Frontal cortex (tissue), 4 donors: ENCODE results near the gene PAXX. TPM values are rescaled to one million over a fixed set of nuclear protein-coding genes. Genes with fewer than 3 reads are reported as not detected.
"Not testable (repeated sequence)": the region's sequence is repeated elsewhere in the genome, so short reads cannot be mapped to it uniquely, and the experiment has no call there.

Experiments used
- DNase-seq, 2 donors: peaks; one replicate each; pipeline ENCODE4 v3.0.0; 2012; ENCODE audit warnings: low spot score in 2 of 2
- FAIRE-seq: peaks from 2 replicates; lab custom pipeline; 2012; peaks lifted over from hg19 to GRCh38; lab: Jason Lieb, UNC
- total RNA-seq: library from RNA; depleted of rRNA; stranded (reverse); fragments of >200 nt; gene quantifications from one replicate; pipeline ENCODE4 v1.2.3, GENCODE V29; 2014
- donor health status: control.
- donor health status: control.
- donor health status: control.

The PAXX gene
- total RNA-seq, 1 donor from 2014 or later, result 13.5 TPM

DNA sequence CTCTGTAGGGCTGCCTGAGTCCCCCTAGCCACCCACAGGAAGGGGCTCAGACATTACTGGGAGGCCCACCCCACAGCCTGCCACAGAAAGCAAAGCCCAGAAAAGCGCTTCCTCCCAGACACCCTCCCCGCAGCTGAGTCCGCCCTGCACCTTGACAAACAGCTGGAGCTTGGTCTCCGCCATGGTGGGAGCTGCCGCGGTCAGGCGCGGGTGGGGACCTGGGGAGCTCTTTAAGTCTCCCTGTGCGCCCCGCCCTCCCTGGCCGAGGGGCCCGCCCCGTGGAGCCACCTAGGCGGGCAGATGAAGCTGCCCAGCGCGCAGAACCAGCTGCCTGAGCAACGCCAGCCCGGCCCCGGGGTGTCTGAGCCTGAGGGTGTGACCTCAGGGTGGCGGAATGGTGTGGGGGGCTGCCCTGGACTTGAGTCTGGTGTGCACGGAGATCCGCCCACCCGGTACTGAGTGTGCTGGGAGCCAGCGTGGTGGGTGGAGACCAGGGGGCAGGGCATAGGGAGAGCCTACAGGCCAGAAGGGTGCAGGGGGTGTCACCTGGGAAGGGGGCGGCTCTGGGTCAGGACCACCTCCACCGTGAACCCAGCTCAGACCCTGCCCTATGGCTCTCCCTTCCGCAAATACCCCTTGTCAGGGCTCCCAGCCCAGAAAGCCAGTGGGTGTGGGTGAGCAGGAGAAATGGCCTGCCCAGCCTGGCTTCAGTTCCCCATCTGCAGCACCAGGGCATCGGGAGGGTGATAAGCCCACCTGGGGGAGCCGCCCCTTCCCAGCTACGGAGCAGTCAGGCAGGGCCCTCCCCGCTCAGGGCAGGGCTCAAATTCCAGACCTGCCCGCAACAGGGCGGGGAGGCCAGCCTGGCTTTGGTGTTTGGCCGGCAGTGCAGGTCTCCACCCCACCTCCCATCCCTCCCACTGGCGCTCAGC is 4.4 kb downstream of the PAXX start, which contains the start of gene CLIC3:
TSS of gene CLIC3 (minus strand) at position 208 of the 932 bp plus-strand sequence. CDS start at position 183, 25 bp downstream.
- FAIRE-seq, result no peak
- DNase-seq, result no peak

DNA sequence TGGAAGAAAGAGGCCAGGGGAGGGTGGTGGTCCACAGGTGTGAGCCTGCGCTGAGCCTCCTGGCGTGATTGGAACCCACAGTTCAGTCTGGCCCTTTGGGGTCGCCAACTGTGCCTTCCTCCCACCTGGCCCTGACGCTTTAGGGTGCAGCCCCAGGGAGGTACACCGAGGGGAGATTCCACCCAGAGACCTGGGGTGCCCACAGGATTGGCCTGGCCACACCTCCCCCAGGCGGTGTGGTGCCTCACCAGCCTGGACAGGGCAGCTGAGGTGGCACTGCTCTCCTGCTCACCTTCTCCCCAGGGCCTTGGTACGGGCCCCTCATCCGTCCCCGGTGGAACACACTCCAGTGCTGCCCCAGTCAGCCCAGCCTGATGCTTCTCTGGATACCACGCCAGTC is 5.1 kb downstream of the PAXX start:
- FAIRE-seq (no peak), DNase-seq (no peak)

DNA sequence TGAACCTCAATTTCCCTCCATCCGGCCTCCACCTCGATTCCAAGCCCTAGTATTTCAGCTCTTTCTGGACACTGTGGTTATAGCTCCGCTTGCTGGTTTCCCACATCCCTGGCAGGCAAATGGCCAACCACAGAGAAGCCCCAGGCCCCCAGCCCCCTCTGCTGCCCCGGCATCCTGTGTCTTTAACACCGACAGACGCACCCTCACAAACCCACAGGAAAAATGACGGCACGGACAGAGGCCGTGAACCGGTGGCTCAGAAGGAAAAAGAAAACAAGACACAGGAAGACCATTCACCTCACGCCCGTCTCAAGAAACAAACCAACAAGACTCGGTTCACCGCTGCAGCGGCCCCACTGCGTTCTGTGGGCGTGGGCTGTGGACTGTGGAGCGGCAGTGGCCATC is 5.6 kb downstream of the PAXX start:
- no peak for DNase-seq
- no peak for FAIRE-seq

DNA sequence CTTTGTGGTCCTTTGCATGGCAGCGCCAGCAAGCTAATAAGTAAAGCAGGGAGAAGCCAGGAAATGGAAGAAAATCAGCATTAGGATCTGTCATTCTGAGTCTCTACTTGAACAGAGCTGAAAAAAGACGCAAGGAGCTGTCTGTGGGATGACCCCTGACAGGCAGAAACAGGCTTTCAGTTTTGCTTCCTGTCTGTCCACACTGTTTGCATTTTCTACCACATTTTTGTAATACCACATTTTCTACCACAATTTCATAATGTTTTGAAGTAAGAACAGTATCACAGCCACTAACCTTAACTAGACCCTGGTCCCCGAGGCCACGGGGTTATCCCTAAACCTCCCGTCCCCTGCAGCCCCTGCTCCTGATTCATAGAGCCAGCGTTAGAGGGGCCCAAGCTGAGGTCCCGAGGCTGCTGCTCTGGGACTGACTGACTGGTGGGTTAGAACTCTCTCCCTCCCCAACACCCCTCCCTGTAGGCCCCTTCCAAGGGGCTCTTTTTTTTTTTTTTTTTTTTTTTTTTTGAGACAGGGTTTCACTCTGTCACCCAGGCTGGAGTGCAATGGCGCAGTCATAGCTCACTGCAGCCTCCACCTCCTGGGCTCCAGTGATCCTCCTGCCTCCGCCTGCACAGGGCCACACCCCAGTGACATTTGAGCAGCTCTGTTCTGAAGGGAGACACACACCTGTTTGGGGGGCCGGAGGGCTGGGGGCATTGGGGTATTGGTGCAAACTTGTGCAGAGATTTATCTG is 8.1 kb downstream of the PAXX start:
- FAIRE-seq (no peak), DNase-seq (no peak)

DNA sequence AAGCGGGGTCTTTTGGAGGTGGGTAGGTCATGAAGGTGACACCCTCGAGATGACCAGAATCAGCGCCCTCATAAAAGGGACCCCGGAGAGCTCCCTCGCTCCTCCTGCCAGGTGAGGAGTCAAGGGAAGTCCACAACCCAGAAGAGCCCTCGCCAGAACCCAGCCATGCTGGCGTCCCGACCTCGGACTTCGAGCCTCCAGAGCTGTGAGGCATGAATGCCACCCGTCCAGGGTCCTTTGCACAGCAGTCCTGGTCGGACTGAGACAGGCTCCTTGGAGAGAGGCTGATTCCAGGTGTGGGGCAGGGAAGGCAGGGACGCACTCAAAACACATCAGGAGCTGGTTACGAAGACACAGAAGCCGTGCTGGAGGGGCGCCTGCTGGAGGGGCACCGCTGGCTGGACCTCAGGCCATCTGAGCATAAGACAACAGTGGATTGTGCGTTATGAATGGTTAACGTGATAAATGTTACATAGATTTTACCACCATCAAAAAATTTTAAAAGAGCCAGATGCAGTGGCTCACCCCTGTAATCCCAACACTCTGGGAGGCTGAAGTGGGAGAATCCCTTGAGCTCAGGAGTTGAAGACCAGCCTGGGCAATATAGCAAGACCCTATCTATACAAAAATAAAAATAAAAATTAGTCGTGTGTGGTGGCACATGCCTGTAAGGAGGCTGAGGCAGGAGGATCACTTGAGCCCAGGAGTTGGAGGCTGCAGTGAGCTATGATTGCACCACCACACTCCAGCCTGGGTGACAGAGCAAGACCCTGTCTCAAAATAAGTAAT is 9.8 kb downstream of the PAXX start:
- FAIRE-seq (no peak), DNase-seq (no peak)

DNA sequence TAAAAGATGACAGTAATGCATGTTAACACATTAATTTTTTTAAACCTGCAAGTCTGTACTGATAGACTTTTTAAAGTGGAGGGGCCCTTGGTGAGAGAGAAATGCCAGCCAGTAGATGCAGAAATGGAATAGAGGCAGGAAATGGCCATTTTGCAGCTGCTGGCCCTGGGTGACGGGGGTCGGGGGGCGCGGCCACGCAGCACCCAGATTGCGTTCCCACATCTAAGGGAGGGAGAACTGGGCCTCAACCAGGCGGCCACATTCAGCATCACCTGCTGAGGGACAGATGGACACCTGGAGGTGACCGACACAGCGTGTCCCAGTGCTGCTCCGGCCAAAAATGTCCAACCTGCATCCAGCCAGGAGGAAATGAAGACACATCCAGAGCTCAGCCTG is 10.4 kb downstream of the PAXX start:
- FAIRE-seq, result no peak
- DNase-seq, result no peak

DNA sequence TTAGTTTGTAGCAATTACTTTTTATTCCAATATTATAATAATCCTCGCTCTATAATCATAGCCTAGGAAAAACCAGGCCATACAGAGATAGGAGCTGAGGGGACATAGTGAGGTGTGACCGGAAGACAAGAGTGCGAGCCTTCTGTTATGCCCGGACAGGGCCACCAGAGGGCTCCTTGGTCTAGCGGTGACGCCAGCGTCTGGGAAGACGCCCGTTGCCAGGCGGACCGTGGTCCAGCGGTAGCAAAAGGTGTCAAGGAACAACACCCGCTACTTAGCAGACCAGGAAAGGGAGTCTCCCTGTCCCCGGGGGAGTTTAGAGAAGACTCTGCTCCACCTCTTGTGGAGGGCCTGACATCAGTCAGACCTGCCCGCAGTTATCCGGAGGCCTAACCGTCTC is 12.1 kb downstream of the PAXX start:
- not testable (repeated sequence) for DNase-seq, FAIRE-seq

DNA sequence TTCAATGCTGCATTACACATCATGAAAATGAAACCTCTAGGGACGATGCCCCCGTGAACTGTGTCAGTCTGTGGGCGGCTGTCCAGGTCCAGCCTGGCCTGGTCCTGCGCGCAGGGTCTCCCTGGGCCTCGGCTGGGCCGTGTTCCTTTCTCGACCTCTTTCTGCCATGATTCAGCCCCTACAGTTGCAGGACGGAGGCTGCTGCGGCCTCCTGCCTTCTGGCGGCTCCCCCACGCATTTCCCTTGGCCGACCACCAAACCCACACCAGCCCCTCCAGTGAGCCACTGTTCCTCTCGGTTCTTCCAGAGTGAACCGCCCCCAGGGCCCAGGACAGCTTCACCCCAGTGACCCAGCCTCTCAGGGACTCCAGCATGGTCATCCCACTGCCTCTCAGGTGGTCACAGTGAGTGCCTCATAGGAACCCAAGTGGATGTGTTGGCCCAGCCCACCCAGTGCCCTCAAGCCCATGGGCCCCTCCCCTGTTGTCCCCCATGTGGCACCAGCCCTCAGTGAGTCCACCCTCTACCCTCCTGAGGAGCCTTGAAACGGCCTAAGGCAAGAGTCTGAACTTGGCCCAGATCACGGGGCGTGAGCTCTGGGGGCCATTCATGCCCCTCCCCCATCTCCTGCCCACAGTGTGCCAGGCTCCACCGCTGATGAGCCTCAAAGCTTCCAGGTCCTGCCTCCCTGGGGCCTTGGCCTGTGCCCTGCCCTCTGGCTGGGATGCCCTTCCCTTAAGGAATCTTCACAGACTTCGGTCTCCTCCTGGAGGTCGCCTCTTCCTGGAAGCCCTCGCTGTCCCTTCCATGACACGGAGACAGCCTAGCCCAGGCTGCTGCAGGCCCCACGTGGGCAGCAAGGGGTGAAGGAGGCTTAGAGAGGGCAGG is 14.1 kb downstream of the PAXX start:
- FAIRE-seq (no peak), DNase-seq (no peak)

DNA sequence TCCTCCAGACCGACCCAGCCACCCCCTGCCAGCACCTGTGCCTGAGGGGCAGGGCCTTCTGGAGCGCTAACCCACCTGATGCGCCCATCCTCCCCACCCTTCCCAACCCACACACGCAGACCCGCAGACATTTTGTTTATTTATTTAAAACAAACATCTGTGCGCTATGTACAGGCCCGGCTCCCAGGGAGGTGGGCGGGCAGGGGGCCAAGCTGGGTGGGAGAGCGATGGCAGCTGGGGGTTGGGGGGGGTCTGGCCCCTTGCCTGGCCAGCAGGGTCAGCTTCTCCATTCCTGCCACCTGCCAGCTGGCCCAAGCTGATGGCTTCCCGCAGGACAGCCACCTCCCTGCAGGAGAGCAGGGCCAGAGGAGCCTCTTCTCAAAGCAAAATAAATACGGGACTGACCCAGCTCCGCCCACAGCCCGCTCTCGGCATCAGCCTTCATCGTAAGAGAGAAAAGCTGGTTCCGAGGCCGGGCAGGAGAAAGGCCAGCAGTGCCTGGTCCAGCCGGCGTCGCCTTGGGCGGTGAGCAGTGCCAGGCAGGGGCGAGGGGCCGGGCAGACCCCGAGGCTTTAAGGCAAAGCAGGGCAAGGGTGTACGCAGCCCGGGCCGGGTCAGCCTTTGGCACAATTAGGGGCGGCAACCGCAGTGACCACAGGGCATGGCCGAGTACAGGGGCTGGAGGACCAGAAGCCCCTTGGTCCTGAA is 15.0 kb downstream of the PAXX start:
- FAIRE-seq, result no peak
- no peak for DNase-seq

DNA sequence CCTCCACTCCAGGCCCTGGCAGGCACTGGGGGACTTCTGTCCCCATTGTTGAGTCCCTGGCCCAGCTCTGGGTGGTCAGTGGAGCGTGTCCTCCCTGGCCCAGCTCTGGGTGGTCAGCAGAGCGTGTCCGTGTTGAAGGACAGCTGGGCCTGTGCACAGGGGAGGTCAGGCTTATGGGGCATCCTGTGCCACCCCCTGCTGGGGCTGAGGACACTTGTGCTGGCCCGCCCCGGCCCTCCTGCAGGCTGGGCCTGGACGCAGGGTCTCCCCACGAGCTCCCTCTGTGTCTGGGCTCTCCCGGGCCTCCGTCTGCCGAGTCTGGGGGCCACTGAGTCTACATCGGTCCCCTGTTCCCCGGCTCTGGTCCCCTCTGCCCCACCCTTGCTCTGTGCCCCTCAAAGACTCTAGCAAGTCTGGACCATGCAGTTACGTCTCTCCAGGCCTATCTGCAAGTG is 15.6 kb downstream of the PAXX start:
- DNase-seq (no peak), FAIRE-seq (no peak)

DNA sequence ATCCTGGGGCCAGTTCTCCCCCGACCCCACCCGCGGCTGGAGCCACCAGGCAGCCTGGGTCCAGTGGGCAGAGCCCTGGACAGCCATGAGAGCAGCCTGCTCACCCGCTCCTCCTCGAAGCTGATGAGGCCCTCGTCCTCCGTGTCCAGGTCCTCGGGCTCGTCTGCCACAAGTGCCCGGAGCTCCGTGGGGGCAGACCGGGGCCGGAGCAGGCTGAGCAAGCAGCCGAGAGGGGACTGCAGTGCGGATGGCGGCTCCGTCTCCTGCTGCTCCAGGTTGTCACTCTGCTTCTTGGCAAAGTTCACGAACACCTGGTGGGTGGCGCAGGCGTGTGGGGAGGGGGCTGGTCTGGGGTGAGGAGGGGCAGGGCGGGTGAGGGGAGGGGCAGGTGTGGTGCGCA is 16.1 kb downstream of the PAXX start:
- FAIRE-seq (no peak), DNase-seq (no peak)

DNA sequence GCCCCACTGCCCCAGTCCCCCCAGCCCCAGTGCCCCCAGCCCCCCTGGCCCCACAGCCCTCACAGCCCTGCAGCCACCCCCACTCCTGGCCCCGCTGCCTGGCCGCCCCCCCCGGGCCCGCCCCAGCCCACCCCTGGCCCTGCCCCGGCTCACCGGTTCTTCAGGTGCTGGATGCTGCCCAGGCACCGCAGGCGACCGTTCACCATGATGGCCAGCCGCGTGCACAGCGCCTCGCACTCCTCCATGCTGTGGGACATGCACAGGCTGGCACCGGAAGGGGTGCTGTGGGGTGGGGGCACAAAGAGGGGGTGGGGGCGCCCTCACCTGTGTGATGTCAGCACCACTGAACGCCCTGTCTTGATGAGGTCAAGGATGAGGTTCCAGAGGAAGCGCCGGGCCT is 17.0 kb downstream of the PAXX start:
- no peak for DNase-seq
- FAIRE-seq, result no peak

DNA sequence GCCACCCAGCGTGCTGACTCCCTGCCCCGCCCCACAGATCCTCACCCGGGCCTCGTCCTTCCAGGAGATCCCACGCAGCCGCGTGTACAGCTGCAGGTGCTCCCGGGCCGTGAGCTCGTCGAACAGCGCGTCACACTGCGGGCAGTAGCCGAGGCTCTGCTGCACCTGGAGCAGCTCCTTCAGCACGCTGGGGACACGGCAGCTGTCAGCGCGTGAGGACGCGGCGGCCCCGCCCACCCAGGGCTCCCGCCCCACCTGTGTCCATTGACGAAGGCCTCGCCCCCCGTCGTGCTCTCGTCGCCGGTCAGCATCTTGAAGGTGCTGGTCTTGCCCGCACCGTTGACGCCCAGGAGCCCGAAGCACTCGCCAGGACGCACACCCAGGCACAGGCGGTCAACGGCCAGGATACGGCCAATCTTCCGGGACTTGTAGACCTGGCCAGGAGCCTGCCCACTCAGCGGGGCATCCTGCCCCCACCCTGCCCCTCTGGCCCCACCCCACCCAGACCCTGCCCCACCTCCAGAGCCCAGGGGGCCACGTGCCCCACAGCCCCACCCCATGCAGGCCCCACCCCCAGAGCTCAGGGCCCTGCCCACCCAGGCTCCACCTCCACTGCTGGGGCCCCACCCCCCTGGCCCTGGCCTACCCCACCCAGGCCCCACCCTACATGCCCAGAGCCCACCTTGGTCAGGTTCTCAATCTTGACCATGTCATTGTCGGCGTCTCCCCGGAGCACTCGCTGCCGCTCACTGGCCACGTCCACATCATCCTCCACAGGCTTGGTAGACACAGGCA is 17.9 kb downstream of the PAXX start:
- FAIRE-seq (no peak), DNase-seq (no peak)

DNA sequence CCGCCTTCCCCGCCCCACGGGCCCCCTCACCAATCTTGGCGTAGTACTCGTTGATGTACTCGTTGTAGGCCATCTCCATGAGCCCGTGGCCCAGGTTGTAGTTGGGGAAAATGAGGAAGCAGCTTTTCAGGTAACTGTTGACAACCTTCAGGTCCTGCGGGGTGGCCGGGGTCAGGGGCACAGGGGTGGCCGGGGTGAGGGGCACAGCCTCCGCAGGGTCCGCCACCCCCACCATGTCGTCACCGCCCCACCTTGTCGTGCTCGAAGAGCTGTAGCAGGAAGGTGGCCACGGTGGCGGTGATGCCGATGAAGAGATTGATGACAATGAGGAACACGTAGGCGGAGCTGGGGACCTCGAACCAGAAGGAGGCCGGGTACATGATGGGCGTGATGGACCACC is 18.9 kb downstream of the PAXX start:
- DNase-seq (no peak), FAIRE-seq (no peak)

DNA sequence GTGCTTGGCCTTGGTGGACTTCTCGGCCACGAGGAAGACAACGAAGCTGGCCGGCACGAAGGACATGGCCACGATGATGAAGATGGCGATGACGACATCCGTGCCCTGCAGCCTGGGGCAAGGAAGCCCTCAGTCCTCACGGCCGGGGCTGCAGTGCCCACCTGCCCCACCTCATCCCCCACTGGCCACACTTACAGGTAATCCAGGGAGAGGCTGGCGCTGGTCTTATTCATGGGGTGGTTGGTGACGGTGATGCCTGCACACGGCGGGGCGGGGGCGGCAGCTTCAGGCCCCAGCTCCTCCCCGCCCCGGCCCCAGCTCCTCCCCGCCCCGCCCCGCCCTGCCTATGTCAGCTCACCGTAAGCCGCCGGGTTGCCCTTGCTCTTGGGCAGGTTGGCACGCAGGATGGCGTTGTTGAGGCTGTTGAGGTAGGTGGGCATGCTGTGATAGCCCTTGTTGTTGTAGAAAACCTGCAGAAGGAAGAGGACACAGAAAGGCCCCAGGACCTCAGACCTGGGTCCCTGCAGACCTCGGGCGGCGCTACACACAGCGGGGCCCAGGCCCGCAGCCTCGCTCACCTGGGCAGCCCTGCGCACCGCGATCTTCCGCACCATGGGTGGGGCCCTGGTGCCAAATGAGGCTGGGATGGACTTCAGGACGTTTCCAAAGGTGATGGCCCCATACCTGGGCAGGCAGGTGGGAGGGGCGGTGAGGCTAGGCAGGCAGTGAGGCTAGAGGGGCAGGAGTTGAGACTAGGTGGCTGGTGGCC is 19.9 kb downstream of the PAXX start:
- no peak for FAIRE-seq
- no peak for DNase-seq

DNA sequence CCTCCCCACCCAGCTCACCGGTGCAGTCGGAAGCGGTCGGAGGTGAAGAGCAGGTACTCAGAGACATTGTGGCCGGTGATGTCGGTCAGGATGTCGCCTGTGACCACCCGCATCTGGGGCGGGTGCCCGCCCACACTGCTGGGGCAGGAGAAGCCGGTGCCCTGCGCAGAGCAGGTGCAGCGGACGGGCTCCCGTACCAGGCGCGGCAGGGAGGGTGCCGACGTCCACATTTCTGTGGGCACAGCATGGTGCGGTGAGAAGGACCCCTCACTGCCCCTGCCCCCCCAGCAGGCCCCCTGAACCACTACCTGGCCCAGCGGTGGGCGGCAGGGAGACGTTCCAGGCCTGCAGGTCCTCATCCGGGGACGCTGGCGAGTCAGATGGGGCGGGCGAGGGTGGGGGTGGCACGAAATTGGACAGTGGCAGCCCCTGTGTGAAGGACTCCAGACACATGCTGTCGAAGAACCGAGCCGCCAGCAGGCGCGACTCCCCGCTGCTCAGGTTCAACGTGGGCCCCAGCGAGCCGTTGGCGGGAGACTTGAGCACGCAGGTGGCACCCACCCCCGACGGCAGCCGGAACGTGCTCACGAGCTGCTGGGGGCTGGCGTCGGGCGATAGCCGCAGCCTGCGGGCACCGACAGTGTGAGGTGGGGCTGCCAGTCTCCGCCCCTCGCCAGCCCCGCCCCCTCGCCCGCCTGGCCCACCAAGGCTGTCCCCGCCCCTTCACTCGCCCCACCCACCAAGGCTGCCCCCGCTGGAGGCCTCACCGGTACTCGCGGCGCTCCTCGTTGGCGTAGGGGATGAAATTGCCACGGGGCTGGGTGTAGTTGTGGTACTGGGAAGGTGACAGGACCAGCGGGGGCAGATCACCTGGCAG is 20.7 kb downstream of the PAXX start:
- DNase-seq (no peak), FAIRE-seq (no peak)
